ENCODE data around the gene UNKL.

UNKL gene

DNA sequence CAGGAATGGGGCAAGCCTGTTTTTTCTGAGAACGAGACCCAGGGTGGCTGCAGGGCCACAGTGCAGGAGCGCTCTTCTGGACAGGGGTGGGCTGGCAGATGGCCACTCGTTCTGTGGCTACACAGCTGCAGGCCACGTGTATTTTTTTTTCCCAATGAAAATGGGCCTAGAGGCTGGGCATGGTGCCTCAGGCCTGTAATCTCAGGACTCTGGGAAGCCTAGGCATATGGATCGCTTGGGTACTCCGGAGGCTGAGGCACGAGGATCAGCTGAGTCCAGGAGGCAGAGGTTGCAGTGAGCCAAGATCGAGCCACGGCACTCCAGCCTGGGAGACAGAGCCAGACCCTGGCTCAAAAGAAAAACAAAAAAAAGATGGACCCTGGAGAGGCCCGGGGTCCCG is 6.8 kb downstream of the UNKL start:
- FAIRE-seq (no peak), DNase-seq (ENCODE audit: low spot score) (no peak)

- FAIRE-seq (no peak), DNase-seq (ENCODE audit: low spot score) (no peak)
Measured at GRCh38 chr16:1403733-1404132, 10.8 kb downstream of the UNKL start.

DNA sequence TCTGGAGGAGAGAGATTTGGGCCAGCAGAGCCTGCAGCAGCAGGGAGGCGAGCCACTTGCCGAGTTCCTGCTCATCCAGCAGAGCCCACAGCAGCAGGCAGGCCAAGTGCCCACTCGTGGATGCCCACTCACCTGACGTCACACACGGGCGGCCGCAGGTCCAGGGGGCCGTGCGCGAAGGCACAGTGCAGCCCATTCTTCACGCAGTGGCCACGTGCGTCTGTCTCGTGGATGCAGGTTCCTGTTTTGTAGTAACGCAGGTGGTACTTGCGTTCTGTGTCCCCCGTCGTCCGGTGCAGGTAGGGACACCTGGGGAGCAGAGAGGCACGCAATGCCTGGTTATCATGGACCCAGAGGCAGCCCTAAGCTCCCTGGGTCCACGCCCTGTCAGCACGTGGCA is 11.5 kb downstream of the UNKL start:
- FAIRE-seq = no peak
- no peak for DNase-seq (ENCODE audit: low spot score)

GRCh38 chr16:1401758-1402154 is 12.7 kb downstream of the UNKL start:
- DNase-seq (ENCODE audit: low spot score) (no peak), FAIRE-seq (no peak)

DNA sequence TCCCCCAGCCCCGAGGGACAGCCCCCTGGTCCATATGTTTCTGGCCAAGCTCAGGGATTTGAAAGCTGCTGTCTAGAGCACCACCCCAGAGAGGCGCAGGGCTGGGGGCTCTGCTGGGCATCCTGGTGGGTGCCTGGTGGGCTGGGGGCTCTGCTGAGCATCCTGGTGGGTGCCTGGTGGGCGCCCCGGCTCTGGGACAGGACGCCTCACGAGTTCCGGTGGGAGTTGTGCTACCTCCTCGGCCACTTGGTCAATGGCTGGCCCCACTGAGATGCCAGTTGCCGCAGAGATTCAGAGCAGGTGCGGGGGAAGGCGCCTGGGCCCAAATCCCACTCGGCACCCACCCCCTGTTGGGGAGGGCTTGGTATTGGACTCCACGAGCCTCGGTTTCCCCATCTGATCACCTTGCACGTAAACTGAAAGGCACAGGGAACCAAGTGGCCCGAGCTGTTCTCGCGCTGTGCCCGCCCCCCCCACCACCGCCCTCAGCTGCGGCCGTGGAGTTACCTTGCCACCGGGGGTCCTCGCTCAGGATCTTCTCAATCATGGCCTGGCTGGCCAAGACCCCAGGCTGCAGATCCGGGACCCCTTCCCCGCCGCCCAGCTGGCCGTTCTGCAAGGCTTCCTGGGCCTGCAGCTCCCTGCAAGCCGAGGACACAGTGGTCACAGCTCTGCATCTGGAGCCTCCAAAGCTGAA is 13.3 kb downstream of the UNKL start:
- DNase-seq (ENCODE audit: low spot score) = no peak
- FAIRE-seq = no peak

DNA sequence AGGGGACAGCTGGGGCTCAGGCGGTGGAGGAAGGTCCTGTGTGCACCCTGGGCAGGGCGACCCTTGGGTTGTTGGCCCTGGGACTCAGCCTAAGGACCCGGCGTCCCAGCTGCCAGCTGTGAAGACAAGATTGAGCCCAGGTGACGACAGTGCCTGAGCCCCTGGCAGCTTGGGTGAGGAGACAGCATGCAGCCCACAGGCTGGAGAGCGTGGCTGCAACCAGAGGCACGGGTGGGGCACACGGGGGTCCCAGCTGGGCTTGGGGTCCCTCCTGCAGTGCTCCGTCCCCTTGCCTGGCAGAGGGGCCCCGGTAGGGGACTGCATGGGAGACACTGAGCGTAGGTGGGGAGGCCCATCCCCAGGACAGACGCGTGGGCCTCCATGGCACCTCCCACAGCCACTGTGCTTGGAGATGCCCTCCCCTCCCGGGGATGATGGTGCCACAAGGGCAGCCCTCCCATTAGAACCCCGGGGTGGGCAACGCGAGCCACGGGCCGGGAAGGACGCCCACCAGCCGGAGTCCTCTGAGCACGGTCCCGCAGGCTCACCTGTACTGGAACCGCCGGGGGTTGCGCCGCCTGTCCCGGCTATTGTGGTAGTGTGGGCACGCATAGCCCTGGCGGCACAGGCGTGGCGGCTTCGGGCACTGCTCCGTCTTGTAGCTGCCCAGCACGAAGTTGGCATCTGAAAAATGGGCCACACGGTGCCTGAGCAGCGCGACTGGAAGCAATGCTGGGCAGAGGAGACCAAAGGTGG is 15.5 kb downstream of the UNKL start:
- DNase-seq (ENCODE audit: low spot score) (no peak), FAIRE-seq (no peak)

DNA sequence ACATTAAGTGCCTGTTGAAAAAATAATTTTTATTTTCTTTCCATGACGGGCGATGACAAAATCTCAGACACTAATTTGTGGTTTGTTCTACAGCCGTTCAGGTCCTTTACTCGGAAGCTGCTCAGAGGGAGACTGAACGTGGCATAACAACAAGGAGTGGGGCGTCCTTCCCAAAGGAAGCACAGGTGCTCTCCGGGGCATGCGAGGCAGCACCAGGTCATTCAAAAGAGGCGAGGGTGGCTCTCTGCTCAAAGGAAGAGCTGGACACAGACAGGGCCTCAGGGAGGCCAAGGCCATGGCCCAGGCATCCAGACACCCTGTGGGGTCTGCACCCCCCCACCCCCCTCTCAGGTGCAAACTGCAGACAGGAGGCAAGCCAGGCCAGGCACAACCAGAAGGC is 16.2 kb downstream of the UNKL start:
- FAIRE-seq (no peak), DNase-seq (ENCODE audit: low spot score) (no peak)

DNA sequence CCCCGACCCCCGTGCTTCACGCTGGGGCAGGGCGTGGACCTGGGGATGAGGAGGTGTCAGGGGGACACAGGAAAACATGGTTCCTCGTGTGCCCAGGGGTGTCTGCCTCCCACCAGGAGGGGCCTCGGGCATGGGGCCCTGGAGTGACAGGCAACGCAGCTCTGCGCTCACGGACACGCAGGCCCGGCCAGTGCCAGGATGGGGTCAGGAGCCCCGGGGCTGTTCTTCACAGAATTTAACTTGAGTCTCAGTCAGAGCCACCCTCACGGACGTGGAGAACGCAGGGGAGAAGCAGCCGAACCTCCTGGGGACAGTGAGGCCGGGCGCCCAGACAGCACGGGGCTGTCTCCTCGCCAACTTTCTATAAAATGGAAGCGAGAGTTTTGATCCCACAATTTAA is 16.7 kb downstream of the UNKL start:
- DNase-seq (ENCODE audit: low spot score) (no peak), FAIRE-seq (no peak)

DNA sequence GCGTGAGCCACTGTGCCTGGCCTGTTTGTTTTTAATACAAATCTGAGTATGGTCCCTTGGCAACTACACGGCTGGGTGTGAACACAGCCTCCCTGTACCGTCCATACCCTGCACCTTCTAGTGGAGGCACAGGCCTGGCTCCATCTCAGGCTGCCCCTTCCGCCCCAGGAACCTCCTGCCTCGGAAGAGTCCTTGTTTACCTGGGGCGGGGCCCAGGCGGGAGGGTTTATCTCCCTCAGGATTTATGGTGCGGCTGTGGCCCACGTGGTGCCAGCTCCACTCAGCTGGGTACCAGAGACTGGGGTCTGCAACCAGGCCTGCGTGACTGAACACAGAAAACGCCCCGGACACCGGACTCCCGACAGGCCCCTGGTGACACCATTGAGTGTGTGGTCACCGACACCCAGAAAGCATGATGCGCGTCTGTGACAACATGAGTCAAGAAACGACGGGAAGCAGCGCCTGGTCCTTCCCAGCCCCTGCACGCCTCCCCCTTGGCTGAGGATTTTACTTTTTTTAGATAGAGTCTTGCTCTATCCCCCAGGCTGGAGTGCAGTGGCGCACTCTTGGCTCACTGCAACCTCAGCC is 19.0 kb downstream of the UNKL start:
- FAIRE-seq (no peak), DNase-seq (ENCODE audit: low spot score) (no peak)

- DNase-seq (ENCODE audit: low spot score) (no peak), FAIRE-seq (no peak)
Measured at GRCh38 chr16:1394367-1394951, 20.0 kb downstream of the UNKL start.

- no peak for FAIRE-seq
- DNase-seq (ENCODE audit: low spot score) = no peak
Measured at GRCh38 chr16:1393613-1394176, 20.8 kb downstream of the UNKL start.

GRCh38 chr16:1392826-1393225 is 21.7 kb downstream of the UNKL start:
- no peak for FAIRE-seq
- no peak for DNase-seq (ENCODE audit: low spot score)

DNA sequence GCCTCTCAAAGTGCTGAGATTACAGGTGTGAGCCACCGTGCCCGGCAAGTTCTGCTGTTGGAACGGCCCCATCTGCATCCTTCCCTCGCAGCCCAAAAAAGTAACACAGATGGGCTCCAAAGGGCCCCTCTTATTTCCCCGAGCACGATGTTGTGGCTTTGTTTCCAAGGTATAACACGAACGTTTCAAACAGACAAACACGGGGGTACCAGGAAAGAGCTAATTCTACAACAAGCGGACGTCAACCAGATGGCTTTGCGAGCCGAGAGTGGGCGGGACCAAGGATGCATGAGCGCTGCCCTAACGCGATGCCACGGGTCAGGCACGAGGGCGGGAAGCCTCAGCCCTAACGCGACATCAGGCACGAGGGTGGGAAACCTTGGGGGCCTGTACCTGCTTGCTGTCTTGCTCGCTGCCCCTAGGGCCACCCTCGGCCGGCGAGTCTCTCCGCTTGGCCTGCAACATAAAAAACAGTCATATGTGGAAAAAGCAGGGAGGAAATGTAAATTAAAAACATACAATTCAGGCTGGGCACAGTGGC is 24.2 kb downstream of the UNKL start:
- FAIRE-seq (no peak), DNase-seq (ENCODE audit: low spot score) (no peak)

DNA sequence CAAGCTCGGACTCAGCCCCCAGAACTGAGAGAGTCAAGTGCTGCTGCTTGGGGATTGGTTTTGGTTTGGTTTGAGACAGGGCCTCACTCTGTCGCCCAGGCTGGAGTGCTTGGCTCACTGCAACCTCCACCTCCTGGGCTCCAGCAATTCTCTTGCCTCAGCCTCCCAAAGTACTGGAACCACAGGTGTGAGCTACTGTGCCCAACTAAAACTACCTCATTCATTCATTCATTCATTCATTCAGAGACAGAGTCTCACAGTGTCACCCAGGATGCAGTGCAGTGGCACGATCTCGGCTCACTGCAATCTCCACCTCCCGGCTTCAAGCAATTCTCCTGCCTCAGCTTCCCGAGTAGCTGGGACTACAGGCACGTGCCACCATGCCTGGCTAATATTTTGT is 24.7 kb downstream of the UNKL start:
- no peak for FAIRE-seq

GRCh38 chr16:1387331-1387730 is 27.2 kb downstream of the UNKL start:
- no peak for FAIRE-seq
- no peak for DNase-seq (ENCODE audit: low spot score)

More for the DNA sequence above, 24.7 kb downstream of the UNKL start:
- no peak for DNase-seq (ENCODE audit: low spot score)

DNA sequence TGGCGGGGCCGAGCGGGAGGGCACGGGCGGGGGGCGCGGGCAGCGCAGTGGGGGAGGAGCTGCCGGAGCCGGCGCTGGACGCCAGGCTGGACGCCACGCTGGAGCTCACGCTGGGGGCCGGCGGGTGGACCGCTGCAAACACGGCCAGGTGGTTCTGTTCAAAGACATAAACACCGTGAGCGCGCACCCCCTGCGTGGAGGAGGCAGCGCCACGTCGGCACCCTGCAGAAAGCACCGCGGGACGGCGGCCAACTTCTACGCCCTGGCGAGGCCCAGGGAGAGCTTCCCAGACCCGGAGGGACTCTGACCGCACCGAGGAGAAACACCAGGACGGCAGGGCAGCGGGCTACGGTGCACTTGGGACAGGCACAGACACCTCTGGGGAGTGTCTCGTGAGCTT is 29.3 kb downstream of the UNKL start:
- FAIRE-seq = no peak

DNA sequence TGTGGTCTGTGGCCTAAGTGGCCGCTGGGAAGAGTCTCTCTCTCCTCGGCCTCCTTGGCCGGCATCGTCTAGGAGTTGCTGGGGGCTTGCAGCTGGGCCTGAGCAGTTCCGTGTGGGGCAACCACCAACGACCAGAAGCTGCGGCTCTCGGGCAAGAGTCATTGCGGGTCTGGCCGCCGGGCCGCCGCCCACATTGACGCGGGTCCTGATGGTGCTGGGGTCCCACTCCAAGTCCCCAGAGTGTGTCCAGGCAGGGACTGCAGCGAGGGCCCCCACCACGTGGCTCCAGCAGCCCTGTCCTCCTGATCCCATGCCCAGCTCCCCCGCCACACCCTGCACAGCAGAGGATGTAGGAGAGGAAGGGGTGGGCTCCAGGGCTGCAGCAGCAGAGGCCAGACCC is 30.9 kb downstream of the UNKL start:
- FAIRE-seq = no peak

More for the DNA sequence above, 29.3 kb downstream of the UNKL start:
- no peak for DNase-seq (ENCODE audit: low spot score)

DNA sequence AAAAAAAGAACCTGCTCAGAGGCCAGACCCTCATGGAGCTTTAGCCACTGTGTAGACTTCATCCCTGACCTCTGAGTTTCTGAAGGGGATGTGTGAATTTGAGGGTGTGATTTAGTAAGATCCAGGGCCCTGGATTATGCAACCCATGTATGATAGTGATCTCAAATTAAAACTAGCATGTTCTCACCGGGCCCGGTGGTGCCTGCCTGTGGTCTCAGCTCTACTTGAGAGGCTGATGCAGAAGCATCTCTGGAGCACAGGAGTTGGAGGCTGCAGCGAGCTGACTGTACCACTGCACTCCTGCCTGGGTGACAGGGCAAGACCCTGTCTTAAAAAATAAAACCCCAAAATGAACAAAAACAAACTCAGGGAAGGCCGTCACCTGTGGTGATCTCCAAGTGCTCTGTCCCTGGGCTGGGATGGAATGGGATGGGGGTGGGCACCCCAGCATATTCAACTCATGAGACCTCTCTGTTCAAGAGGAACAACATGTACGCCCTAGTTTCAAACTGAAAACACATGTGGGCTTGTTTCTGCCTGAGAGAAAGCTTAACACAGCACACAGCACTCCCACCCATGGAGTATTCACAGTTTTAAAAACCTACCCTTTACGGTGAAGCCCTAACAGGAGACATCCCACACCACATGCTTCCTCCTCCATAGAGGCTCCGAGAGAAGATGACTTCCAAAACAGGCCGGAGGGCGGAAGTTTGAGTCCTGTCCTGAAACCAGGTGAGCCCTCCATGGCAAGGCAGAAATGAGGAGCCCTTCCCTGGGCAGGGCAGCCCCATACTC is 32.7 kb downstream of the UNKL start:
- FAIRE-seq = no peak

More for the DNA sequence above, 30.9 kb downstream of the UNKL start:
- no peak for DNase-seq (ENCODE audit: low spot score)

GRCh38 chr16:1380195-1380594 is 34.3 kb downstream of the UNKL start:
- FAIRE-seq (no peak), DNase-seq (ENCODE audit: low spot score) (no peak)

More for the DNA sequence above, 32.7 kb downstream of the UNKL start:
- DNase-seq (ENCODE audit: low spot score) = no peak

GRCh38 chr16:1379304-1380076 is 35.0 kb downstream of the UNKL start:
- DNase-seq (ENCODE audit: low spot score) (peak; percentile 41), FAIRE-seq (no peak)
